ENCODE measurements around the gene PON2.

DNA sequence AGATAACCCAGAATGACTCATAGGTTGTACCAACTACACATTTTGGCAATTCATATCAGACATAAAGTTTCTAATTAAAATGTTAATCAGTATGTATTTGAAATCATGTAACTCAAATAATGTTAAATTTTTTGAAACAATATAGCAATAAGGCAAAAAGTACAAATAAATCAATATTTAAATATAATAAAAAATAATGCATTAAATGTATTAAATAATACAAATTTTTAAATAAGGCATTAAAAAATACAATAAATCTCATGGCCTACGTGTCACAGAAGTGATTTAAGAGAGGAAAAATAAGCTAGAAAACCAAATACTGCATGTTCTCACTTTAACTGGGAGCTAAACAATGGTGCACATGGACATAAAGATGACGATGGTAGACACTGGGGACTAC is 9.1 kb downstream of the PON2 start:
- TF ChIP-seq CTCF (IDR thresholded peaks at IDR 0.05) (no peak), POLR2A (IDR thresholded peaks at IDR 0.05) (no peak)

Measured in uterus (tissue), 2 donors.